NOMO-1 treated with dmso at 0.1 percent for 144 hours (cell line): Measurements from ENCODE around the gene REEP5.
"Not testable (repeated sequence)": the region's sequence is repeated elsewhere in the genome, so short reads cannot be mapped to it uniquely, and the experiment has no call there.

Source experiments
- DNase-seq: peaks from one replicate; lab custom pipeline; 2025; ENCODE audit not compliant: unreplicated experiment; lab: John Stamatoyannopoulos, UW

REEP5 gene

DNA sequence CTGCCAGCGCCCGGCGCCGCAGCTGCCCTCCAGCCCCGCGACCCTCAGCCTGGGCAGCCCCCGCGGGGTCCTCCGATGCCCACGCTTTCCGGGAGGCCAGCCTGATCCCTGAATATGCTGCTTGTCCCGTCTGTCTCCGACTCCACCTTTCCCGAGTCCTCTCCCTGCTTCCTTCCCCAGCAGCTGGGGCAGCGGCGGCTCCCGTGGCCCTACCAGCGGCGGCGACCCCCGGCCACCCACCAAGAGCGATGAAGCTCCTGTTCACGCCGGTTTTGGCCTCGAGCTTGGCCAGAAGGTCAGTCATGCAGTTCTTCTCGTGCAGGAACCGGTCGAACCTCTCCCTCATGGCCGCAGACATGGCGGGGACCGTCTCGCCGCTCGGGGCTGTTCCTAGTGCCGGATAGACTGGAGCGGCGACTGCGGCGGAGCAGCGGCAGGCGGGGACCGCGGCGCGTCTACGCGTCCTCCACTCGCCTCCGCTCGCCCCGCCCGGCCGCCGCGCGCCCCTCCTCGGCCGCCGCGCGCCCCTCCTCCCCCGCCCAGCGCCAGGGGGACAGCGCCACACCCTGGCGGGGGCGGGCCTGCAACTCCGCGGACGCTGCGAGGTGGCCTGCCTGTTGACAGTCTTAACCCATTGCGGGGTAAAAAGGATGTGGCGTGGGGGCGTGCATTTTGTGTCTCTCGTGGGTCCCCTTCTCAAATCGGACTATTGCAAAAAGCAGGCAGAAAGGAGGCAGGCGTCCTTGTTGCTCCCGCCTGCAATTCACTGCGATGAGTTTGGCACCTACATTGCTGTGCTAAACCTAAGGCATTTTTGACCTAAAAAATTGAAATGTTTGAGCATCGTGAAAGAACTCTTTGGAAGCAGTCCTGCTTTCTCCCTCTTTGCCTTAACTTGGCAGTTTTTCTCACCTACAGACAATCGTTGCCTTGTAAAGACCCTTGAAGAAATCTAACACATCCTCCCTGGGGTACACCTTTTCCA lies at the start of gene REEP5:
Gene REEP5, minus strand, starts transcription at position 395 of the 985 bp plus-strand sequence. Its CDS starts 37 bp downstream, at position 358.
- DNase-seq, result peak; percentile 85

DNA sequence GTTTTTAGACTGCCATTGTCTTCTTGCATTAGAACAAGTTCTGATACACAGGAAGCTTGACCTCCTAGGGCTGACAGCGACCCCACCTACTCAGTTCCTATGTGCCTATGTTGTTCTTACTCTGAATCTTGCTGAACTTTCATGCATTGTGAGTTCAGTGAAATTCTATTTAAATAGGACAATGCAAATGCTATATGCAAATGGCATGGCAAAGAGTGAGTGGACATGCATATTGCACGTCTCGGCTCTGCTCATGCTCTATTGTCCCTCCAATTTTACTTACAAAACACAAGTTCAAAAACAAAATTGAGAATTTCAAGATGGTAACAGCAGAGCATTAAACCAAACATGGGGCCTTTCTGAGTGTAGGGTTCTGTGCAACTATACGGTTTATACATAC lies 49.2 kb upstream of the REEP5 start:
- DNase-seq, result no peak

DNA sequence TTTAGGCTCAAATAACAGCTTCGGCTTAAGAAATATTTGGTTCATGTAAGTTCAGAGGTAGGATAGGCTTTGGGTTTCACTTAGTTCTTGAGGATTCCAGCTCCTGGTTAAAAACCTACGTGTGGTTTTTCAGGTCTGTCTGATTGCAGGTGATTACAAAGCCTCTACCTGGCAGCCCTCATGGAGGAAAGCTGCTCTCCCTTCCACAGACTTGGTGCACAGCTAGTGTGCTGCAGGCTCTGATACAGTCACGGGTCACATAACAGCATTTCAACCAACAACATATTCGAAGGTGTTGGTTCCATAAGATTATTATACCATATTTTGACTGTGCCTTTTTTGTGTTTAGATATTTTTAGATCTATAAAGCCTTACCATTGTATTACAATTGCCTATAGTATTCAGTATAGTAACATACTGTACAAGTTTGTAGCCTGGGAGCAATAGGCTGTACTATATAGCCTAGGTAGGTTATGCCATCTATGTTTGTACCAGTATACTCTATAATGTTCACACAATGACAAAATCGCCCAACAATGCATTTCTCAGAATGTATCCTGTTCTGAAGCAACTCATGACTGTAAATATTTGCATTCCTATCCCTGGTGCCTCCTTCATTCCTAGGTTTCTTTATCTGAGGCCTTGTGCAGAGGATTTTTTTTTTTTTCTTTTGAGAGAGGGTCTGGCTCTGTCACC lies 46.5 kb upstream of the REEP5 start:
- no peak for DNase-seq

DNA sequence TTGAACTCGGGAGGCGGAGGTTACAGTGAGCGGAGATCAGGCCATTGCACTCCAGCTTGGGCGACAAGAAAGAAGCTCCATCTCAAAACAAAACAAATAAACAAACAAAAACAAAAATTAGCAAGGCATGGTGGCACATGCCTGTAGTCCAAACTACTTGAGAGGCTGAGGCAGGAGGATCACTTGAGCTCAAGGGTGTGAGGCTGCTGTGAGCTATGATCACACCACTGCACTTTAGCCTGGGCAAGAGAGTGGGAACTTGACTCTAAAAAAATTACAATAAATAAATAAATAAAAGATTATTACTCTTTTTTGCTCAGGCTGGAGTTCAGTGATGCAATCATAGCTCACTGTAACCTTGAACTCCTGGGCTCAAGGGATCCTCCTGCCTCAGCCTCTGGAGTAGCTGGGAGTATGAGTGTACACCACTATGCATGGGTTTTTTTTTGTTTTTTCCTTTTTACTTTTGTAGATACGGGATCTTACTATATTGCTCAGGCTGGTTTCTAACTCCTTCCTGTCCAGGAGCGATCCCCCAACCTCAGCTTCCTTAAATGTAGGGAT lies 45.6 kb upstream of the REEP5 start:
- DNase-seq, result no peak

DNA sequence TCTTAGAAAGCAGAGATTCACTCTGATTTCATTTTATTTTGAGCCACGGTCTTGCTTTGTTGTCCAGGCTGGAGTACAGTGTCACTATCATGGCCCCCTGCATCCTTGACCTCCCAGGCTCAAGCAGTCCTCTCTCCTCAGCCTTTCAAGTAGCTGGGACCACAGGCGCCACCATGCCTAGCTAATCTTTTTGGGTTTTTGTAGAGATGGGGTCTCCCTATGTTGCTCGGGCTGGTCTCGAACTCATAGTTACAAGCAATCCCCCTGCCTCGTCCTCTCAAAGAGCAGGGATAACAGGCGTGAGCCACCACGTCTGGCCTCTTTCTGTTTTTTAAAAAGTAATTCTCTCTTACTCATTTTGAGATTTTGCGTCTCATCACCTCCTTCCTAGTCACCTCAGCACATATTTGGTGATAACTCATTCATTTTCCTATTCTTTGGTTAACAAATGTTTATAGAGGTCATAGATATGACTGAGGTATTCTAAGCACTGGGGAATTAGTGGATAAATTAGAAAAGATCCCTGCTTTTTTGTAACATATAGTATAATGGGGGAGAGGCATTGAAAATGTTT lies 43.8 kb upstream of the REEP5 start:
- DNase-seq, result no peak

GRCh38 chr5:112963374-112963733 lies 41.3 kb upstream of the REEP5 start:
- DNase-seq, result not testable (repeated sequence)

DNA sequence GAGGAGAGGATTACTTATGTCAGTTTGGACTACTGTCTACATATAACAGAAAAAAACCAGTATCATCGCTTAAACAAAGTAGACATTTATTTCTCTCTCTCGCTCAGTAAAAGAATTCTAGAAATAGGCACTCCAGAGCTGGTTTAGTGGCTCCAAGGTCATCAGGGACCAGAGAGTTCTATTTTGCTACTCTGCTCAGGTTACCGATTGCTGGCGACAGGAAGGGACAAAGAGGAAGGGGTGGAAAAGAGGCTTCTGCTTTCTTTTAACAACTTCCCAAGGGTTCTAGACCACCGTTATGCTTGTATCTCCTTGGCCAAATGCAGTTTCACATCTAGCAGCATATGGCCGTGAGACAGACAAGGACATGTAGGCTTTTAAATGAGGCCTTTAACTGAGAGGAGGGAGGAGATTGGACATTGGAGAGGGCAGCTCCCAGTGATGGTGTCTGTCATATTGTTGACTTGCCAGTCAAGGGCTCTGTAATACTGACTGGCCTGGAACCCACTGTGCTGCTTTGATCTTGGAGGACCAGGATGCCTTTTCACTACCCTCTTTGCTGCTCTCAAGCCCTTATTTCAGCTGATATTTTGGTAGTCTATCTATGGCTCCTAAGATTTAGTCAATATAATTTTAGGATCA lies 39.0 kb upstream of the REEP5 start:
- DNase-seq, result no peak

DNA sequence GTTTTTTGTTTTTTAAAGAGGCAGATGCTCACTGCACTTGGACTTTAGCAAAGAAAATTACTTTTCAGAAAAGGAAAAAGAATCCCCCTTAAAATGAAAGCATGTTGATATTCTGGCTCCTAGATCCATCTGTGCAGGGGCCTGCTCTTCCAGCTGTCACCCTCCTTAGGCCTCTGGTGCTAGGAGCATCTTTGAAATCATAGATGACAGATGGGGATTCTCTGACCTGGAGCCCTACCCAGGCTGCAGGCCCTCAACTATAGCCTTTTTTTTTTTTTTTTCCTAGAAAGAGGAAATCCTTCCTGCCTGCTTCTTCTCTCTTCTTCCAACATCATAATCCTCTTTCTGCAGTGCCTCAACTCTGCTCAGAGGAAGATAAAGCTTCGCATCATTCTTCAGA lies 38.3 kb upstream of the REEP5 start:
- DNase-seq, result no peak

GRCh38 chr5:112959872-112960271 lies 37.8 kb upstream of the REEP5 start:
- DNase-seq, result not testable (repeated sequence)

- DNase-seq, result no peak
Observed at GRCh38 chr5:112958093-112959088, 36.4 kb upstream of the REEP5 start.

GRCh38 chr5:112957036-112957808 lies 35.2 kb upstream of the REEP5 start:
- DNase-seq, result no peak

- DNase-seq, result no peak
Observed at GRCh38 chr5:112956606-112957005, 34.6 kb upstream of the REEP5 start.

DNA sequence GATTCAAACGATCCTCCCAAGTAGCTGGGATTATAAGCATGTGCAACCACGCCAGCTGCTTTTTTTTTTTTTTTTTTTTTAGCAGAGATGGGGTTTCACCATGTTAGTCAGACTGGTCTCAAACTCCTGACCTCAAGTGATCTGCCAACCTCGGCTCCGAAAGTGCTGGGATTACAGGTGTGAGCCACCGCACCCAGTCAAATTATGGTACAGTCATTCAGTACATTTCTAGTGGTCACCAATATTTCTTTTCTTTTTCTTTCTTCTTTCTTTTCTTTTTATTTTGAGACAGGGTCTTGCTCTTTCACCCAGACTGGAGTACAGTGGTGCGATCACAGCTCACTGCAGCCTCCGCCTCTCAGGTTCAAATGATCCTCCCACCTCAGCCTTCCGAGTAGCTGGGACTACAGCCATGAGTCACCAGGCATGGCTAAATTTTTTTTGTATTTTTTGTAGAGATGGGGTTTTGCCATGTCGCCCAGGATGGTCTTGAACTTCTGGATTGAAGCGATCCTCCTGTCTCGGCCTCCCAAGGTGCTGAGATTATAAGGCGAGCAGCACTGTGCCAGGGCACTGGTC lies 29.2 kb upstream of the REEP5 start:
- DNase-seq, result no peak

- DNase-seq, result no peak
Observed at GRCh38 chr5:112948458-112948857, 26.4 kb upstream of the REEP5 start.

DNA sequence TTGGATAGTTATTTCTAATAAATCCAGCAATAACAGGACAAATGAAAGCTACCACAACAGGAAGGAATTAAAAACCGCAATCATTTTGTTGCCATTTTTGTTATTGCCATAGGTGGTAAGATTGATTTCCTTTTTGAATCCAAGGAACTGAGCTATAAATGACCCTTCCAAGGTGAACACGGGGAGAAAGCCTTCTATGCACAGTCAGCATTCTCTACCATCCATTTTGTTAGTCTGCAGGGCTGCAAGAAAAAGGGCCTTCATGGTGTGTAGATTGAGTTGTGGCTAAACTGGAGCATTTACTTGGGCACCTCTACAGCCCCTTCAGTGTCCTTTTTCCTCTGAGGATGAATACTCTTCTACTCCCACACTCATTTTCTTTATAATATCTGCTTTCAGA lies 18.6 kb upstream of the REEP5 start:
- no peak for DNase-seq

DNA sequence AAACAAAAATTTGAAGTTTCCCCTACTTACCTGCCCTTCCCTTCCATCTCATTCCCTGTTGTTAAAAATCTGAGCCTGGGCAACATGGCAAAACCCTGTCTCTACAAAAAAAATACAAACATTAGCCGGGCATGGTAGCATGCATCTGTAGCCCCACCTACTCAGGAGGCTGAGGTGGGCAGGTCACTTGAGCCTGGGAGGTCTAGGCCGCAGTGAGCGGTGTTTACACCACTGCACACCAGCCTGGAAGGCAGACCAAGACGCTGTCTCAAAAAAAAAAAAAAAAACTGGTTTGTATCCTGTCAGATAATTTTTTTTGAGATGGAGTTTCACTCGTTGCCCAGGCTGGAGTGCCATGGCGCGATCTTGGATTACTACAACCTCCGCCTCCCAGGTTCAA lies 16.3 kb upstream of the REEP5 start:
- no peak for DNase-seq

DNA sequence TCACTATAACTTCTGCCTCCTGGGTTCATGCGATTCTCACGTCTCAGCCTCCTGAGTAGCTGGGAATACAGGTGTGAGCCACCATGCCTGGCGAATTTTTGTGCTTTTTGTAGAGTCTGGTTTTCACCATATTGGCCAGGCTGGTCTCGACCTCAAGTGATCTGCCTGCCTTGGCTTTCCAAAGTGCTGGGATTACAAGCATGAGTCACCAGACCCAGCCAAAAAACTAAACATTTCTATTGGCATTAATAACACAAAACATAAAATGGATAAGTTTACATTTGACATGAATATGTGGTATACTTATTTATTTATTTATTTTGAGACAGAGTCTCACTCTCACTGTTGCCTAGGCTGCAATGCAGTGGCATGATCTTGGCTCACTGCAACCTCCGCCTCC lies 13.6 kb upstream of the REEP5 start:
- no peak for DNase-seq

- DNase-seq, result no peak
Observed at GRCh38 chr5:112934366-112934663, 12.3 kb upstream of the REEP5 start.
